Measurements from ENCODE around the gene ASF1A. TPM values are rescaled to one million over a fixed set of nuclear protein-coding genes. Genes with fewer than 3 reads are reported as not detected.

ASF1A gene
- total and polyA plus RNA-seq, 10 of the 15 experiments (the other 5 are each of a cell fraction or from before 2014, with no cell fraction given), result 23.7 to 103 (median 31.5) TPM

- no peak for DNase-seq (ENCODE audit: low read depth, low spot score)
- no peak overlapping the region for H3K4me3 ChIP-seq
- RAD21 ChIA-PET (ENCODE audit: unreplicated experiment), result no interaction called here
- peaks cover 16% of the 10 kb centered on the region for H3K4me1 ChIP-seq (ENCODE audit: control insufficient read depth, insufficient read depth, low read length)
- SMC1A ChIA-PET (ENCODE audit: uncharacterized antibody, unreplicated experiment), result no interaction called here
- no peaks in the 10 kb centered on the region for H3K36me3 ChIP-seq (ENCODE audit: control insufficient read depth in 2 of 2, insufficient read depth in 2 of 2, low read length in 1 of 2)
- CTCF ChIA-PET, result interaction anchor here (0.6 to 1.3 kb wide), 2 partner anchors 9 to 76 kb away, joined by 3 read pairs; no protein-coding TSS in a partner anchor
- no peak overlapping the region for H3K4me2 ChIP-seq (ENCODE audit: control insufficient read depth, insufficient read depth)
- no peaks in the 10 kb centered on the region for H4K20me1 ChIP-seq (ENCODE audit: control insufficient read depth, insufficient read depth)
- H3K79me2 ChIP-seq (ENCODE audit: control insufficient read depth, insufficient read depth, low read length), result peaks cover 18% of the 10 kb centered on the region
- WGBS (ENCODE audit: insufficient coverage, insufficient replicate concordance, low lambda C conversion rate, missing lambda C conversion rate), result 97% methylated on average over 2 of the region's 2 CpGs
- no peak overlapping the region for H3K9ac ChIP-seq (ENCODE audit: control insufficient read depth, insufficient read depth, low read length)
- TF ChIP-seq MYB (IDR thresholded peaks at IDR 0.05; ENCODE audit: borderline replicate concordance, low read depth, low read length), result no peak
- TF ChIP-seq KDM1A (IDR thresholded peaks at IDR 0.05; ENCODE audit: borderline replicate concordance), result no peak
- TF ChIP-seq PAX5 (IDR thresholded peaks at IDR 0.05; ENCODE audit: borderline replicate concordance, low read depth, low read length), result no peak
- no peak for TF ChIP-seq GATAD2B (conservative IDR thresholded peaks at IDR 0.05; ENCODE audit: low read depth)
- TF ChIP-seq NR2C2 (IDR thresholded peaks at IDR 0.05; ENCODE audit: borderline replicate concordance, control insufficient read depth, insufficient read length, low read depth), result no peak
- no peak for TF ChIP-seq RAD21 (IDR thresholded peaks at IDR 0.05; ENCODE audit: insufficient read depth, low read depth, low read length)
- no peak for TF ChIP-seq BMI1 (IDR thresholded peaks at IDR 0.05; ENCODE audit: borderline replicate concordance)
- no peak for TF ChIP-seq RELB (IDR thresholded peaks at IDR 0.05; ENCODE audit: low read depth)
- no peak for TF ChIP-seq CHD2 (IDR thresholded peaks at IDR 0.05; ENCODE audit: borderline replicate concordance, low read depth, low read length)
- TF ChIP-seq RUNX3 (IDR thresholded peaks at IDR 0.05; ENCODE audit: low read length), result no peak
- TF ChIP-seq SPI1 (IDR thresholded peaks at IDR 0.05; ENCODE audit: borderline replicate concordance, insufficient read depth, low read depth, low read length), result no peak
- TF ChIP-seq ETV6 (conservative IDR thresholded peaks at IDR 0.05 in 1 of 2, IDR thresholded peaks at IDR 0.05 in 1 of 2; ENCODE audit: borderline replicate concordance in 1 of 2, low read depth in 1 of 2), result no peak
- TF ChIP-seq BCL11A (IDR thresholded peaks at IDR 0.05; ENCODE audit: low read depth, low read length), result no peak
- no peaks in the 10 kb centered on the region for H3K27me3 ChIP-seq (replicated peaks in 1 of 2; ENCODE audit: control insufficient read depth in 2 of 2, insufficient read depth in 2 of 2, low read length in 1 of 2)
- BruUV-seq (replicated peaks), result no TSS peak
- in situ Hi-C loops (cut with MboI) (no loop called here), intact Hi-C loops (cut with micrococcal nuclease; ENCODE audit: unreplicated experiment) (no loop called here)
- FAIRE-seq, result no peak
- no peaks in the 10 kb centered on the region for H3K9me3 ChIP-seq (replicated peaks; ENCODE audit: control insufficient read depth, insufficient read depth, low read length)
- no peak for ATAC-seq
- no peak overlapping the region for H2AFZ ChIP-seq (ENCODE audit: control insufficient read depth, low read depth, low read length)
- POLR2A ChIA-PET, result interaction anchor here (0.6 kb wide), 1 partner anchor 21 kb away, joined by 4 read pairs; no protein-coding TSS in a partner anchor
- no peak overlapping the region for H3K27ac ChIP-seq (ENCODE audit: control insufficient read depth, insufficient read depth)
These were observed 16.1 kb upstream of the ASF1A start for GRCh38 chr6:118877806-118878205.

Measured in GM12878 (cell line).